Progenitor cell of endocrine pancreas (in vitro differentiated cells): Measurements from ENCODE around the gene VWC2L. TPM values are rescaled to one million over a fixed set of nuclear protein-coding genes. Genes with fewer than 3 reads are reported as not detected.

Experiments
- DNase-seq: peaks from one replicate; pipeline ENCODE4 v3.0.0; 2021; ENCODE audit warnings: low spot score; ENCODE audit not compliant: unreplicated experiment
- H3K27ac Mint-ChIP-seq: 2 replicates; pipeline ENCODE4 v1.8.0; 2021; ENCODE audit warnings: mild to moderate bottlenecking, moderate library complexity, mixed read lengths
- H3K27me3 Mint-ChIP-seq: 2 replicates; pipeline ENCODE4 v1.8.0; 2021; ENCODE audit warnings: mixed read lengths
- H3K36me3 Mint-ChIP-seq: 2 replicates; pipeline ENCODE4 v1.8.0; 2022; ENCODE audit warnings: mixed read lengths; ENCODE audit not compliant: insufficient read depth
- H3K4me1 Mint-ChIP-seq: 2 replicates; pipeline ENCODE4 v1.8.0; 2021; ENCODE audit warnings: low read depth, mixed read lengths
- H3K4me3 Mint-ChIP-seq: 2 replicates; pipeline ENCODE4 v1.8.0; 2021; ENCODE audit warnings: low read depth, mild to moderate bottlenecking, moderate library complexity, mixed read lengths
- H3K9me3 Mint-ChIP-seq: 2 replicates; pipeline ENCODE4 v1.8.0; 2021; ENCODE audit warnings: low read depth, mixed read lengths
- CTCF ChIP-seq: fragments of 200-600 bp; sonication (generic); IDR thresholded peaks from one replicate; pipeline ENCODE4 v1.5.0; 2021; ENCODE audit warnings: antibody characterized with exemption, mild to moderate bottlenecking; ENCODE audit not compliant: unreplicated experiment
- total RNA-seq: library from RNA; stranded (reverse); gene quantifications from 2 replicates; pipeline ENCODE4 v1.2.1, GENCODE V29; 2021

The VWC2L gene
- total RNA-seq, 1 donor from 2014 or later: not detected

DNA sequence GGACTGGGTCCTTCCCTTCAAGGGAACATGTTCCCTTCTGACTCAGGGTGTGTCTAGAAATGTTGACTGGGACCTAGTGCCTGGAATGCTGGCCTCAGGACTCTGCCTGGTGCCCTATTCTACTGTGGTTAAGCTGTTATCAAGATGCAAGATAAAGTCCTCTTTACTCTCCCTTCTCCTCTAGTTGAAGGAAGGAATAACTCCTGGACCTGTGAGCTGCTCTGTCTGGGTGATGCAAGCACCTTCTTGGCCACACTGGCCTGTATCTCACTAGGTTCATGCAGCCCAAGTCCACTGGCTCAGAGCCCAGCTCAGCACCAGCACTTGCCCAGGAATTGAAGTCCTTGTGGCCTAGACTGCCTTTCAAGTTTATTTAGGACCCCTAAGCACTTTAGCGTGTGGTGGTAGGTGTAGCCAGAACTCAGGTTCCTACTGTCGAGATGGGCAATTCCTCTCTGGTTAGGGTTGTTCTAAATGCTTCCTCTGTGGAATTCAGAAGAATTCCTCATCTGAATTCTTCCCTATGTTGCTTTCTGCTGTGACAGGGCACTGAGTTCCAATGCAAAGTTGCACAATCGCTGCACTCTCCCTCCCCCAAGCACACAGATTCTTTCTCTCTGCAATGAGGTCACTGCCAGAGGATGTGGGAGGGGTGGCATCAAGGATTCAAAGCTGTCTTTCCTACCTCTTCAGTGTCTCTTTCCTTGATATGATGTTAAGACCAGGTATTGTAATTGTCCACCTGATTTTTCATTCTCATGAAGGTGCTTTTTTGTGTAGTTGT lies 54.7 kb downstream of the VWC2L start:
- H3K4me1 Mint-ChIP-seq: no peaks in the 10 kb centered on the region
- H3K27me3 Mint-ChIP-seq: no peaks in the 10 kb centered on the region
- DNase-seq: no peak
- no peak overlapping the region for H3K4me3 Mint-ChIP-seq
- H3K27ac Mint-ChIP-seq: no peak overlapping the region
- no peak for TF ChIP-seq CTCF
- no peaks in the 10 kb centered on the region for H3K36me3 Mint-ChIP-seq
- H3K9me3 Mint-ChIP-seq: peaks cover 3% of the 10 kb centered on the region

GRCh38 chr2:214469728-214470127 lies 58.9 kb downstream of the VWC2L start:
- no peak for TF ChIP-seq CTCF
- Mint-ChIP-seq H3K27ac (no peak overlapping the region), H3K36me3 (no peaks in the 10 kb centered on the region), H3K4me1 (no peaks in the 10 kb centered on the region), H3K9me3 (no peaks in the 10 kb centered on the region), H3K4me3 (no peak overlapping the region), H3K27me3 (no peaks in the 10 kb centered on the region)
- no peak for DNase-seq

DNA sequence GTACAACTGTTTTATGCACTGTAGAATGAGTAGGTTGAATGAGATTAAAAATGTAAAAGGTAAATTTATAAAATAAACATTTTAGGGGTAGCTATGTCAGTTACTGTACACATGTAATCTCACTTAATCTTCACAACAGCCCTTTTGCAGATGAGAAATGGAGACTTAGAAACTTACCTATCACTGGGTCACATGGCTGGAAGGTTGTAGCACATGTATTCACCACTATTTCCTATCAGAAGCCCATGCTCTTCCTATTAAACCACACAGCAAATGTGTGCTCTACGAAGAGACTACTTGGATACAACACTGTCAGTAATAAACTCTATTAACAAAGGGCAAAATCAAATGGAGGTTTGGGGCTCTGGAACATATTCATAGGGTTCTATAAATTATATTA lies 60.5 kb downstream of the VWC2L start:
- Mint-ChIP-seq H3K27me3 (no peaks in the 10 kb centered on the region), H3K27ac (no peak overlapping the region), H3K36me3 (no peaks in the 10 kb centered on the region), H3K4me1 (no peaks in the 10 kb centered on the region), H3K4me3 (no peak overlapping the region), H3K9me3 (no peaks in the 10 kb centered on the region)
- TF ChIP-seq CTCF: no peak
- no peak for DNase-seq

DNA sequence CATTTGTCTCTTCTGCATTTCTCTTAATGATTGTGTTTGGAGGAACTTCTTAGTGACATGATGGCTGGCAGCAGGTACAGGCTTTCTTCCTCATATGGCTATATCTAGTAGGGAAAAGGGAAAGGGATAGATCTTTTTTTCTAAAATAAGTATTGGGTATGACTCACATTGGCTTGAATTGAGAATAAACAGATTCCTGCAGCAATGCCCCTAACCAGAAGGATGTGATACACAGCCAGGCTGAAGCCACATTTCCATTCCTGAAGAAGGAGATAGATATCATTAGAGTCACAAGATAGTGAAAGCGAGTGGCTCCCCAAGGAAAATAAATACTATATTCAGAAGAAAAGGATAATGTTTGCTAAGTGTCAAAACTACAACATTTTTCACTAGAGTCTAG lies 61.1 kb downstream of the VWC2L start:
- no peak for TF ChIP-seq CTCF
- DNase-seq: no peak
- Mint-ChIP-seq H3K4me1 (no peaks in the 10 kb centered on the region), H3K36me3 (no peaks in the 10 kb centered on the region), H3K27me3 (no peaks in the 10 kb centered on the region), H3K9me3 (no peaks in the 10 kb centered on the region), H3K4me3 (no peak overlapping the region), H3K27ac (no peak overlapping the region)

DNA sequence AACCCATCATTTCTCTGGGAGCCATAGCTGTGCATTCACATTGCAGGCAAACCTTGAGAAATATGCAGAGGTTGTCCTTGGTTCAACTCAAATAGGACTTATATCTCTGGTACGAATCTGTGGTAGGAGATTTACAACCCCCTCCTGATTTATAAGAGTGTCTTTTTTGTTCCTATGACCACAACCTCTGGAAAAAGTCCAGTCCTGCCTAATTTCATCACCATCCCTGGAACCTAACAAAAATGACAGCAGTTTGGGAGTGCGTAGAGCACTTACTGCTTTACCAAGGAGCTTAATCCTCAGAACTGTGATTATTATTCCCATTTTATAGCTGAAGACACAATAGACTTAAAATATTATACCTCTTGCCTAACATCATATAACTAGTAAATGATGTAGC lies 66.5 kb downstream of the VWC2L start:
- Mint-ChIP-seq H3K9me3 (no peaks in the 10 kb centered on the region), H3K36me3 (no peaks in the 10 kb centered on the region), H3K27me3 (no peaks in the 10 kb centered on the region), H3K27ac (no peak overlapping the region), H3K4me1 (no peaks in the 10 kb centered on the region), H3K4me3 (no peak overlapping the region)
- no peak for TF ChIP-seq CTCF
- DNase-seq: no peak
